GM21786 (cell line): ENCODE results near the gene PRDM10.
A peak's percentile ranks its signal among the peaks of the same experiment; 100 is the strongest.
"Not testable (repeated sequence)": the region's sequence is repeated elsewhere in the genome, so short reads cannot be mapped to it uniquely, and the experiment has no call there.

Experiments
- ATAC-seq: cut with Tn5 transposase; IDR thresholded peaks from one replicate; pipeline ENCODE4 v1.9.1; 2021; ENCODE audit not compliant: unreplicated experiment

The PRDM10 gene, protein sequence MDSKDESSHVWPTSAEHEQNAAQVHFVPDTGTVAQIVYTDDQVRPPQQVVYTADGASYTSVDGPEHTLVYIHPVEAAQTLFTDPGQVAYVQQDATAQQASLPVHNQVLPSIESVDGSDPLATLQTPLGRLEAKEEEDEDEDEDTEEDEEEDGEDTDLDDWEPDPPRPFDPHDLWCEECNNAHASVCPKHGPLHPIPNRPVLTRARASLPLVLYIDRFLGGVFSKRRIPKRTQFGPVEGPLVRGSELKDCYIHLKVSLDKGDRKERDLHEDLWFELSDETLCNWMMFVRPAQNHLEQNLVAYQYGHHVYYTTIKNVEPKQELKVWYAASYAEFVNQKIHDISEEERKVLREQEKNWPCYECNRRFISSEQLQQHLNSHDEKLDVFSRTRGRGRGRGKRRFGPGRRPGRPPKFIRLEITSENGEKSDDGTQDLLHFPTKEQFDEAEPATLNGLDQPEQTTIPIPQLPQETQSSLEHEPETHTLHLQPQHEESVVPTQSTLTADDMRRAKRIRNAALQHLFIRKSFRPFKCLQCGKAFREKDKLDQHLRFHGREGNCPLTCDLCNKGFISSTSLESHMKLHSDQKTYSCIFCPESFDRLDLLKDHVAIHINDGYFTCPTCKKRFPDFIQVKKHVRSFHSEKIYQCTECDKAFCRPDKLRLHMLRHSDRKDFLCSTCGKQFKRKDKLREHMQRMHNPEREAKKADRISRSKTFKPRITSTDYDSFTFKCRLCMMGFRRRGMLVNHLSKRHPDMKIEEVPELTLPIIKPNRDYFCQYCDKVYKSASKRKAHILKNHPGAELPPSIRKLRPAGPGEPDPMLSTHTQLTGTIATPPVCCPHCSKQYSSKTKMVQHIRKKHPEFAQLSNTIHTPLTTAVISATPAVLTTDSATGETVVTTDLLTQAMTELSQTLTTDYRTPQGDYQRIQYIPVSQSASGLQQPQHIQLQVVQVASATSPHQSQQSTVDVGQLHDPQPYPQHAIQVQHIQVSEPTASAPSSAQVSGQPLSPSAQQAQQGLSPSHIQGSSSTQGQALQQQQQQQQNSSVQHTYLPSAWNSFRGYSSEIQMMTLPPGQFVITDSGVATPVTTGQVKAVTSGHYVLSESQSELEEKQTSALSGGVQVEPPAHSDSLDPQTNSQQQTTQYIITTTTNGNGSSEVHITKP

DNA sequence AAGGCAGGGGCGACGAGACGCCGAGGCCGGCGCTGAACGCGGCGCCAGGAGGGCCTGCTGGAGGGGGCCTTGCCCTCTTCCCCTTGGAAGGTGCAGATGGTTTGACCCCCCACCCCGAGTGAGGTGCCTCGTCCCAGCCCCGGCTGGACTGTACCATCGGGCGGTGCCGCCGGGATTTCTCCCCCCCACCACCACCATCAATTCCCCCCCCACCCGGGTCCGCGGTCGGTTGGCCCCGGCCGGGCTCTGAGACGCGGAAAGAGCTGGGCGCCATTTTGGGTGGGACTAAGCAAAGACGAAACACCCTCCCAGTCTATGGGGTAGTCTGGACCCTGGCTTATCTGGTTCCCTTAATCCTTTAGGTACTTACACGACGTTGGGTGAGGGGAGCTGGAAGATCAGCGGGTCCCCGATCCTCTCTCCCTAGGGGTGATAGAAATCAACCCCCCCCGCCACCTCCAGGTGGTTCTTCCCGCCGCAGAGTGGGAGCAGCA lies at the start of gene PRDM10:
Gene PRDM10 (minus strand): TSS at position 484 of the 494 bp plus-strand sequence. CDS start 41,871 bp downstream, outside the sequence.
- peak; percentile 37 for ATAC-seq

GRCh38 chr11:130051082-130051481 lies 48.4 kb upstream of the PRDM10 start:
- no peak for ATAC-seq

GRCh38 chr11:130050257-130050656 lies 47.6 kb upstream of the PRDM10 start:
- ATAC-seq, result no peak

GRCh38 chr11:130049328-130049771 lies 46.7 kb upstream of the PRDM10 start:
- no peak for ATAC-seq

DNA sequence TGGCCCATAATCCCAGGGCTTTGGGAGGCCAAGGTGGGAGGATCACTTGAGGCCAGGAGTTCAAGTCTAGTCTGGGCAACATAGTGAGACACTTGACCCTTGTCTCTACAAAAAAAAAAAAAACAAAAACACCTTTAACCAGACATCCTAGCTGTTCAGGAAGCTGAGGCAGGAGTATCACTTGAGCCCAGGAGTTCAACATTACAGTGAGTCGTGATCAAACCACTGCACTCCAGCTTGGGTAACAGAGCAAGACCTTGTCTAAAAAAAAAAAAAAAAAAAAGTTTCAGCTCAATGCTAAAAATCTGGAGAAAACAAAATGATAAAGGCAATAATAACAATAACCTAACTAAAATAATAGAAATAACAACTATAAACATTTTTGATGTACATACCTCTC lies 44.5 kb upstream of the PRDM10 start:
- no peak for ATAC-seq

- ATAC-seq, result no peak
Measured at GRCh38 chr11:130043575-130043974, 40.9 kb upstream of the PRDM10 start.

GRCh38 chr11:130042093-130042591 lies 39.5 kb upstream of the PRDM10 start:
- ATAC-seq, result no peak

DNA sequence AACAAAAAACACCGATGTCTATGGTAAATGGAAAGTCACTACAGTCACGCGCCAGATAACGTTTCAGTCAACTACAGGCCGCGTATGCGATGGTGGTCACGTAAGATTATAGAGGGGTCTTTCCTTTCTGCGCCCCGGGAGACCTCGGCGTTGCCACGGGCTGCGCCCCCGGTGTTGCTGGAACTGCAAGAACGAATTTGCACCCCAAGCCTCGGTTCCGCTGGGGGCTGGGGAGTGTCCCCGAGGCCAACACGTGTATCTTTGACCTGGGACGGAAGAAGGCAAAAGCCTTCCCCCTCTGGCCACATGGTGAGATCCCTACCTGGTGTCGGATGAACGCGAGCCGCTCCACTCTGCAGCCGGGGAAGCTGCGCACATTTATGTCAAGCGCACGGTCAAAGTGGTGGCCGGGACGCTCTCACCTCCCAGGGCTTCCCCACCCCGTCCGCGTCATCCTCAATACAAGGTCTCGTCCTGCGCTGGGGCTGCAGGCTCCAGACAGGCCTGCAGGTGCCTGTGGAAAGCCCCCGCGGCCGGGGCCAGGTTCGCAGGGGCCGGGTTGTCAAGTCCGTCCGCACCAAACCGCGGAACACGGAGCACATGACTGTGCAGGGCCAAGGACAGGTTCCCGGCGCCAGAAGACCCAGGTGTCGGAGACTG lies 37.8 kb upstream of the PRDM10 start:
- ATAC-seq, result no peak

GRCh38 chr11:130037881-130038585 lies 35.4 kb upstream of the PRDM10 start:
- ATAC-seq, result no peak

- ATAC-seq, result no peak
Measured at GRCh38 chr11:130037058-130037457, 34.4 kb upstream of the PRDM10 start.

DNA sequence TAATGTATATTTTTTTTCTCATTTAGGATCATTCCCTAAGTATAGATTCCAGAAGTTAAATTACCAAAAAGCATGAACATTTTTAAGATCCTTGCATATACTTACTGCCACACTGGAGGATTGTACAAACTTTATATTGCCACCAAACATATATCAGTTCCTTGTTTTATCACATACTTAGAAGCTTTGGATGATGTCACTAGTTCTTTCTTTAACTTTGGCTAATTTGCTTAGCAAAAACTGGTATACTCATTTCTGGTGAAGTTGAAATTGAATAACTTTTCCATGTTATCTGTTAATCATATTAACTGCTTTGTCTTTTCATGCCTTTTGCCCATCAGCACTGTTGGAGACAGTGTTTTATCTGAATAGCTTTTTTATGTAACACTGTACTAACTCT lies 31.6 kb upstream of the PRDM10 start:
- ATAC-seq, result no peak

DNA sequence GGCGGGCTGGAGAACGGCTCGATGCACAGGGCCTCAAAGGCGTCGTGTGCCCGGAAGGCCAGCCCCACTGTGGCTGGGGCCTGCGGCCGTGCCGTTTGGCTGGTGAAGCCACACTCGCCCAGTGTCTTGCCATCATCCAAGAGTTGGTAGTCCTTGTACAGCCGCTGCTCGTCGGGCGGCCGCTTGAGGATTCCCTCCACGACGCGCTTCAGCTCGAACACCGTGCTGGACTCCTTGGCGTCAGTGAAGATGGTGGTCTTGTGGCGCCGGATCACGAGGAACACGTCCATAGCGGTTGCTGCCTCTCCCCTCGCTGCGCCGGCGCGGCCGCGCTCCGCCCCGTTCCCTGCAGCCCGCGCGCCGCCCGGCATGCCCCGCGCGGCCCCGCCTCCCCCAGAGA lies 30.3 kb upstream of the PRDM10 start:
- no peak for ATAC-seq

GRCh38 chr11:130031945-130032344 lies 29.3 kb upstream of the PRDM10 start:
- no peak for ATAC-seq

- no peak for ATAC-seq
Measured at GRCh38 chr11:130031056-130031455, 28.4 kb upstream of the PRDM10 start.

- ATAC-seq, result no peak
Measured at GRCh38 chr11:130029137-130029536, 26.5 kb upstream of the PRDM10 start.

- no peak for ATAC-seq
Measured at GRCh38 chr11:130025371-130025770, 22.7 kb upstream of the PRDM10 start.

GRCh38 chr11:130024361-130024760 lies 21.7 kb upstream of the PRDM10 start:
- no peak for ATAC-seq

DNA sequence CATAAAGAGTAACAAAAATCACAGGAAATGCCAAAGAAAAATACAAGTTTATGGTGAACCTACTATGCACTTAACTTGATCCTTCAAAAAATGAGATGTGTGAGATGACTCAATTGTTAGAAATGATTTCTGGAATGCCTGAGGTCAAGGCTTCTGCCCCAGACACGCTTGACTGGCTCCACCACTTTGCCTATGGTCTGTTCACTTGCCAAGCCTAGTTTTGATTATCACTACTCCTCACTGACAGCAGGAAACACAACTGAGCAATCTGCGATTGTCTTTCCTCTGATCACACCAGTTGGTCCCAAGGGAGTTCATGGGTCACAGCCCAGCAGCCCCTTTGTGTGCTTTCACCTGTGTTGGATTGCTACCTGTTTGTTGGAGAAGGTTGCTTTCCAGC lies 20.6 kb upstream of the PRDM10 start:
- ATAC-seq, result peak; percentile 98

GRCh38 chr11:130022799-130023198 lies 20.2 kb upstream of the PRDM10 start:
- peak; percentile 17 for ATAC-seq

GRCh38 chr11:130021606-130022005 lies 19.0 kb upstream of the PRDM10 start:
- not testable (repeated sequence) for ATAC-seq
